Measurements from ENCODE around the gene IL31RA. TPM values are rescaled to one million over a fixed set of nuclear protein-coding genes. Genes with fewer than 3 reads are reported as not detected.
"Not testable (repeated sequence)": the region's sequence is repeated elsewhere in the genome, so short reads cannot be mapped to it uniquely, and the experiment has no call there.

Gene IL31RA
- total RNA-seq, 2 donors from 2014 or later: 2.3 to 3.0 TPM

GRCh38 chr5:55927861-55928655 is 76.9 kb downstream of the IL31RA start:
- DNase-seq (ENCODE audit: low spot score) (no peak), ATAC-seq (no peak)
- H3K4me1 Mint-ChIP-seq (ENCODE audit: low read depth in 2 of 2): peaks cover 5 to 6% of the 10 kb centered on the region in 2 donors
- H3K27me3 Mint-ChIP-seq: peaks cover 0 to 8% of the 10 kb centered on the region in 2 donors
- H3K9me3 Mint-ChIP-seq: no peaks in the 10 kb centered on the region
- no peaks in the 10 kb centered on the region for H3K36me3 Mint-ChIP-seq
- H3K27ac Mint-ChIP-seq: no peak overlapping the region
- H3K4me3 Mint-ChIP-seq: no peak overlapping the region

GRCh38 chr5:55929020-55929799 is 78.1 kb downstream of the IL31RA start:
- peak; percentile 27 to 33 for ATAC-seq
- no peak overlapping the region for H3K4me3 Mint-ChIP-seq
- no peaks in the 10 kb centered on the region for H3K4me1 Mint-ChIP-seq (ENCODE audit: low read depth in 2 of 2)
- DNase-seq (ENCODE audit: low spot score): no peak
- H3K9me3 Mint-ChIP-seq: no peaks in the 10 kb centered on the region
- H3K27ac Mint-ChIP-seq: no peak overlapping the region
- H3K27me3 Mint-ChIP-seq: peaks cover 0 to 2% of the 10 kb centered on the region in 2 donors
- no peaks in the 10 kb centered on the region for H3K36me3 Mint-ChIP-seq

GRCh38 chr5:55932700-55933099 is 81.5 kb downstream of the IL31RA start:
- H3K36me3 Mint-ChIP-seq: no peaks in the 10 kb centered on the region

GRCh38 chr5:55933377-55934114 is 82.4 kb downstream of the IL31RA start:
- Mint-ChIP-seq H3K4me3 (no peak overlapping the region), H3K27ac (no peak overlapping the region), H3K36me3 (no peaks in the 10 kb centered on the region), H3K9me3 (no peaks in the 10 kb centered on the region), H3K4me1 (ENCODE audit: low read depth in 2 of 2) (no peaks in the 10 kb centered on the region), H3K27me3 (no peaks in the 10 kb centered on the region)
- no peak for ATAC-seq
- no peak for DNase-seq (ENCODE audit: low spot score)

More at GRCh38 chr5:55932700-55933099, 81.5 kb downstream of the IL31RA start:
- no peaks in the 10 kb centered on the region for H3K9me3 Mint-ChIP-seq
- DNase-seq (ENCODE audit: low spot score) (no peak), ATAC-seq (no peak)
- H3K4me3 Mint-ChIP-seq: no peak overlapping the region
- no peaks in the 10 kb centered on the region for H3K27me3 Mint-ChIP-seq
- no peak overlapping the region for H3K27ac Mint-ChIP-seq
- H3K4me1 Mint-ChIP-seq (ENCODE audit: low read depth in 2 of 2): no peaks in the 10 kb centered on the region

GRCh38 chr5:55934115-55934613 is 83.0 kb downstream of the IL31RA start:
- Mint-ChIP-seq H3K9me3 (no peaks in the 10 kb centered on the region), H3K4me1 (ENCODE audit: low read depth in 2 of 2) (no peaks in the 10 kb centered on the region)

GRCh38 chr5:55934720-55935119 is 83.6 kb downstream of the IL31RA start:
- no peak overlapping the region for H3K4me3 Mint-ChIP-seq
- DNase-seq (ENCODE audit: low spot score): no peak
- H3K36me3 Mint-ChIP-seq: no peaks in the 10 kb centered on the region
- no peak overlapping the region for H3K27ac Mint-ChIP-seq
- no peak for ATAC-seq
- H3K27me3 Mint-ChIP-seq: no peaks in the 10 kb centered on the region
- no peaks in the 10 kb centered on the region for H3K9me3 Mint-ChIP-seq
- H3K4me1 Mint-ChIP-seq (ENCODE audit: low read depth in 2 of 2): no peaks in the 10 kb centered on the region

More at GRCh38 chr5:55934115-55934613, 83.0 kb downstream of the IL31RA start:
- H3K4me3 Mint-ChIP-seq: no peak overlapping the region
- no peak for DNase-seq (ENCODE audit: low spot score)
- no peak for ATAC-seq
- H3K36me3 Mint-ChIP-seq: no peaks in the 10 kb centered on the region
- no peaks in the 10 kb centered on the region for H3K27me3 Mint-ChIP-seq
- no peak overlapping the region for H3K27ac Mint-ChIP-seq

- Mint-ChIP-seq H3K27ac (no peak overlapping the region), H3K4me1 (ENCODE audit: low read depth in 2 of 2) (no peaks in the 10 kb centered on the region), H3K9me3 (no peaks in the 10 kb centered on the region), H3K27me3 (no peaks in the 10 kb centered on the region), H3K4me3 (no peak overlapping the region), H3K36me3 (peaks cover 5% of the 10 kb centered on the region)
- DNase-seq (ENCODE audit: low spot score) (no peak), ATAC-seq (no peak)
Measured at GRCh38 chr5:55935371-55935770, 84.2 kb downstream of the IL31RA start.

GRCh38 chr5:55936100-55936693 is 85.0 kb downstream of the IL31RA start:
- H3K27ac Mint-ChIP-seq: no peak overlapping the region
- no peak overlapping the region for H3K4me3 Mint-ChIP-seq
- peaks cover 6% of the 10 kb centered on the region for H3K36me3 Mint-ChIP-seq
- ATAC-seq (peak; percentile 75 to 82), DNase-seq (ENCODE audit: low spot score) (peak; percentile 69)
- no peaks in the 10 kb centered on the region for H3K27me3 Mint-ChIP-seq
- H3K9me3 Mint-ChIP-seq: no peaks in the 10 kb centered on the region
- no peaks in the 10 kb centered on the region for H3K4me1 Mint-ChIP-seq (ENCODE audit: low read depth in 2 of 2)

- not testable (repeated sequence) for H3K9me3 Mint-ChIP-seq; H3K4me3 Mint-ChIP-seq; H3K27me3 Mint-ChIP-seq; DNase-seq (ENCODE audit: low spot score); H3K27ac Mint-ChIP-seq; H3K36me3 Mint-ChIP-seq; ATAC-seq; H3K4me1 Mint-ChIP-seq (ENCODE audit: low read depth in 2 of 2)
Measured at GRCh38 chr5:55937598-55937997, 86.4 kb downstream of the IL31RA start.

- not testable (repeated sequence) for H3K27ac Mint-ChIP-seq; ATAC-seq; H3K4me3 Mint-ChIP-seq; DNase-seq (ENCODE audit: low spot score); H3K27me3 Mint-ChIP-seq; H3K4me1 Mint-ChIP-seq (ENCODE audit: low read depth in 2 of 2); H3K9me3 Mint-ChIP-seq
- peaks cover 12% of the 10 kb centered on the region for H3K36me3 Mint-ChIP-seq
Measured at GRCh38 chr5:55941154-55941553, 90.0 kb downstream of the IL31RA start.

GRCh38 chr5:55959208-55959607 is 108.1 kb downstream of the IL31RA start:
- DNase-seq (ENCODE audit: low spot score) (no peak), ATAC-seq (no peak)
- Mint-ChIP-seq H3K4me3 (no peak overlapping the region), H3K36me3 (peaks cover 16% of the 10 kb centered on the region), H3K27me3 (no peaks in the 10 kb centered on the region), H3K9me3 (no peaks in the 10 kb centered on the region), H3K27ac (no peak overlapping the region), H3K4me1 (ENCODE audit: low read depth in 2 of 2) (no peaks in the 10 kb centered on the region)

- Mint-ChIP-seq H3K4me1 (ENCODE audit: low read depth in 2 of 2) (no peaks in the 10 kb centered on the region), H3K27me3 (no peaks in the 10 kb centered on the region), H3K4me3 (no peak overlapping the region), H3K27ac (no peak overlapping the region), H3K36me3 (peaks cover 12% of the 10 kb centered on the region), H3K9me3 (no peaks in the 10 kb centered on the region)
- DNase-seq (ENCODE audit: low spot score) (no peak), ATAC-seq (no peak)
Measured at GRCh38 chr5:55960779-55961178, 109.6 kb downstream of the IL31RA start.

GRCh38 chr5:55965525-55965924 is 114.4 kb downstream of the IL31RA start:
- no peak overlapping the region for H3K27ac Mint-ChIP-seq
- peaks cover 12% of the 10 kb centered on the region for H3K36me3 Mint-ChIP-seq
- DNase-seq (ENCODE audit: low spot score) (no peak), ATAC-seq (no peak)
- no peaks in the 10 kb centered on the region for H3K27me3 Mint-ChIP-seq
- no peaks in the 10 kb centered on the region for H3K9me3 Mint-ChIP-seq
- no peak overlapping the region for H3K4me3 Mint-ChIP-seq
- peaks cover 2 to 7% of the 10 kb centered on the region in 2 donors for H3K4me1 Mint-ChIP-seq (ENCODE audit: low read depth in 2 of 2)

Measured in natural killer cell treated with Interleukin-12 subunit alpha and Interleukin-12 subunit beta and Interleukin-15 and Interleukin-18, amount 100 ng/mL, for 72 hours (primary cell).